Glutamatergic neuron (in vitro differentiated cells): ENCODE data around the gene JARID2. TPM values are rescaled to one million over a fixed set of nuclear protein-coding genes. Genes with fewer than 3 reads are reported as not detected.

Source experiments
- DNase-seq: peaks from one replicate; pipeline ENCODE4 v3.0.0; 2022
- H3K27ac Mint-ChIP-seq: one replicate; pipeline ENCODE4 v1.8.0; 2020; ENCODE audit warnings: mild to moderate bottlenecking, mixed read lengths, inconsistent platforms; ENCODE audit not compliant: unreplicated experiment
- H3K27me3 Mint-ChIP-seq: one replicate; pipeline ENCODE4 v1.8.0; 2020; ENCODE audit warnings: mild to moderate bottlenecking, moderate library complexity, mixed read lengths, inconsistent platforms; ENCODE audit not compliant: unreplicated experiment
- H3K36me3 Mint-ChIP-seq: one replicate; pipeline ENCODE4 v1.8.0; 2020; ENCODE audit warnings: mild to moderate bottlenecking, mixed read lengths, inconsistent platforms; ENCODE audit not compliant: unreplicated experiment
- H3K4me1 Mint-ChIP-seq: one replicate; pipeline ENCODE4 v1.8.0; 2020; ENCODE audit warnings: mild to moderate bottlenecking, low read depth, mixed read lengths, inconsistent platforms; ENCODE audit not compliant: unreplicated experiment
- H3K4me3 Mint-ChIP-seq: one replicate; pipeline ENCODE4 v1.8.0; 2020; ENCODE audit warnings: mild to moderate bottlenecking, mixed read lengths, inconsistent platforms; ENCODE audit not compliant: unreplicated experiment
- H3K9me3 Mint-ChIP-seq: one replicate; pipeline ENCODE4 v1.8.0; 2020; ENCODE audit warnings: mild to moderate bottlenecking, moderate library complexity, mixed read lengths, inconsistent platforms; ENCODE audit not compliant: unreplicated experiment
- CTCF ChIP-seq: fragments of 200-600 bp; sonication (generic); IDR thresholded peaks from one replicate; pipeline ENCODE4 v1.5.0; 2021; ENCODE audit not compliant: partially characterized antibody, unreplicated experiment
- total RNA-seq: library from RNA; stranded (reverse); fragmentation: NEBNext Ultra II Directional; extraction: Animal tissue kit (Norgen Biotek cat#: 25700); gene quantifications from one replicate; pipeline ENCODE4 v1.2.1, GENCODE V29; 2021; ENCODE audit not compliant: unreplicated experiment

The JARID2 gene
- total RNA-seq, 1 donor from 2014 or later: 83.8 TPM

GRCh38 chr6:15569035-15569995, 323.4 kb downstream of the JARID2 start:
- Mint-ChIP-seq H3K9me3 (peaks cover 7% of the 10 kb centered on the region), H3K27me3 (no peaks in the 10 kb centered on the region), H3K36me3 (no peaks in the 10 kb centered on the region), H3K27ac (peak overlapping the region; percentile 81), H3K4me3 (peak overlapping the region; percentile 50), H3K4me1 (peaks cover 23% of the 10 kb centered on the region)
- DNase-seq: peak; percentile 61
- no peak for TF ChIP-seq CTCF

DNA sequence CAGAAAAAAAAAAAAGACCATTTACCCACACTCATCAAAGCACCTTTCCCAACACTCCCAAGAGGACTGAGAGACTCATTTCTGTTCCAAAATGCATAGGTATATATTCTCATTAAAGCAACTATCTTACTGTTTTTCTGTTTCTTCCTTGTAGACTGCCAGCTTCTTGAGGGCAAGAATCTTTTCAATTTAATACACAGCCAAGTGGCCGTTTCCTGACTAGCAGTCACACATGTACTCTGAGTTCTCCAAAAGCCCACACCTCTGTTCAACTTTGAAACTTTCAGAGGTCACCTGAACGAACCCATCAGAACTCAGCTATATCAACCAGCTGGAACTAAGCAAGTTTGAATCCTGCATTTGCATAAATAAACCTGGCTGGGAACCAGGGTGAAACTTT, 324.3 kb downstream of the JARID2 start:
- H3K9me3 Mint-ChIP-seq: peaks cover 7% of the 10 kb centered on the region
- H3K4me3 Mint-ChIP-seq: no peak overlapping the region
- H3K27ac Mint-ChIP-seq: no peak overlapping the region
- H3K4me1 Mint-ChIP-seq: peaks cover 23% of the 10 kb centered on the region
- no peaks in the 10 kb centered on the region for H3K27me3 Mint-ChIP-seq
- no peak for DNase-seq
- no peaks in the 10 kb centered on the region for H3K36me3 Mint-ChIP-seq
- no peak for TF ChIP-seq CTCF
